Measurements from ENCODE around the gene DMXL1.

The DMXL1 gene

DNA sequence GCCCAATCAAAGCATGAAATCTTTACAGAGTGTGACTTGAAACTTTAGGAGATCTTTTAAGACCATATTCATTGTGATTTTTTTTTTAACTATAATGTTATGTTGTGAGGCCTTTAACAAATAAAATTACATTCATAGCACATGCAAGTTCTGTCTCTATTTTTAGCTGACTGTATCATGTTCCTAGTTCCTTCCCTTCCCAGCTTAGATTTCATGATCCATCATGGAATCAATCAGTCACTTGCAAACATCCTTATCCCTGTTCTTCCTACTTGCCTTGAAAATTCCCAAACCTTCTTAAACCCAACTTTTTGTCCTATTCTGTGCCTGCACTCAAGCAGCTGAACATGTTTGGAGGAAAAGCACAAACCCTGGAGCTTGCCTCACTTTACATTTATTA is 141.8 kb downstream of the DMXL1 start:
- no peak overlapping the region for H3K27ac ChIP-seq (ENCODE audit: low read depth, low read length, poor library complexity, severe bottlenecking)
- H3K9ac ChIP-seq (ENCODE audit: low read length), result no peak overlapping the region
- H3K4me2 ChIP-seq (ENCODE audit: low read length), result no peak overlapping the region
- H2AFZ ChIP-seq (ENCODE audit: low read length), result no peak overlapping the region
- H3K27me3 ChIP-seq (ENCODE audit: insufficient read depth, low read length), result no peaks in the 10 kb centered on the region
- H3K36me3 ChIP-seq (ENCODE audit: insufficient read depth, low read length), result peaks cover 5% of the 10 kb centered on the region; the same call in 1 of the 2 replicates
- H3F3A ChIP-seq (ENCODE audit: insufficient read depth, low read length), result no peaks in the 10 kb centered on the region
- no peak overlapping the region for H3K4me3 ChIP-seq (ENCODE audit: low read depth, low read length, poor library complexity, severe bottlenecking)
- H3K9me3 ChIP-seq (ENCODE audit: low read length), result no peaks in the 10 kb centered on the region
- H3K9me2 ChIP-seq (ENCODE audit: low read depth, low read length), result no peaks in the 10 kb centered on the region
- TF ChIP-seq, protein P1, sequence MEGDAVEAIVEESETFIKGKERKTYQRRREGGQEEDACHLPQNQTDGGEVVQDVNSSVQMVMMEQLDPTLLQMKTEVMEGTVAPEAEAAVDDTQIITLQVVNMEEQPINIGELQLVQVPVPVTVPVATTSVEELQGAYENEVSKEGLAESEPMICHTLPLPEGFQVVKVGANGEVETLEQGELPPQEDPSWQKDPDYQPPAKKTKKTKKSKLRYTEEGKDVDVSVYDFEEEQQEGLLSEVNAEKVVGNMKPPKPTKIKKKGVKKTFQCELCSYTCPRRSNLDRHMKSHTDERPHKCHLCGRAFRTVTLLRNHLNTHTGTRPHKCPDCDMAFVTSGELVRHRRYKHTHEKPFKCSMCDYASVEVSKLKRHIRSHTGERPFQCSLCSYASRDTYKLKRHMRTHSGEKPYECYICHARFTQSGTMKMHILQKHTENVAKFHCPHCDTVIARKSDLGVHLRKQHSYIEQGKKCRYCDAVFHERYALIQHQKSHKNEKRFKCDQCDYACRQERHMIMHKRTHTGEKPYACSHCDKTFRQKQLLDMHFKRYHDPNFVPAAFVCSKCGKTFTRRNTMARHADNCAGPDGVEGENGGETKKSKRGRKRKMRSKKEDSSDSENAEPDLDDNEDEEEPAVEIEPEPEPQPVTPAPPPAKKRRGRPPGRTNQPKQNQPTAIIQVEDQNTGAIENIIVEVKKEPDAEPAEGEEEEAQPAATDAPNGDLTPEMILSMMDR (IDR thresholded peaks at IDR 0.05; ENCODE audit: low read length), result no peak
- TF ChIP-seq EZH2 (IDR thresholded peaks at IDR 0.05; ENCODE audit: borderline replicate concordance, low read length), result no peak
- H4K20me1 ChIP-seq (ENCODE audit: insufficient read depth, low read length), result no peaks in the 10 kb centered on the region
- no peaks in the 10 kb centered on the region for H3K4me1 ChIP-seq (ENCODE audit: insufficient read depth, low read length, severe bottlenecking)
- H3K79me2 ChIP-seq (ENCODE audit: insufficient read depth, low read length), result no peaks in the 10 kb centered on the region

DNA sequence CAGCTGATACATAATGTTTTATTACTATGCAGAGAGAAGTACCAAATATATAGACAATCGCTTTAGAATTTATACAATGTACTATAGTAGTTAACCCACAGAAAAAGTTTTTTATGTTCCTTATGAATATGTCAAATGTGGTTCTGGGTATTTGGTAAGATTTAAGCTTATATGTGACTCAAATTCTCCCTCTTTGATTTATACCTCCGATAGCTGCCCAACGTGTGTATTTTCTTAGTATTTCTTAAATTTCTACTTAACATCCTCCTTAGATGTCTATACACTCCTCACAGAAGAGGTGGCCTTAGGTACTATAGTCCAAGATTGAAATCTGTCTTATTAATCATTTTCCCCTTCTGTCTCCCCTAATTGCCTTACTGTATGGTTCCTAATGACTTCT is 146.3 kb downstream of the DMXL1 start:
- H3K9ac ChIP-seq (ENCODE audit: low read length), result no peak overlapping the region
- no peak overlapping the region for H3K4me3 ChIP-seq (ENCODE audit: low read depth, low read length, poor library complexity, severe bottlenecking)
- peaks cover 16% of the 10 kb centered on the region; the same call in 1 of the 2 replicates for H3K36me3 ChIP-seq (ENCODE audit: insufficient read depth, low read length)
- no peaks in the 10 kb centered on the region for H3K27me3 ChIP-seq (ENCODE audit: insufficient read depth, low read length)
- no peak overlapping the region for H2AFZ ChIP-seq (ENCODE audit: low read length)
- no peak overlapping the region for H3K27ac ChIP-seq (ENCODE audit: low read depth, low read length, poor library complexity, severe bottlenecking)
- no peaks in the 10 kb centered on the region for H4K20me1 ChIP-seq (ENCODE audit: insufficient read depth, low read length)
- TF ChIP-seq, protein P1 (IDR thresholded peaks at IDR 0.05; ENCODE audit: low read length), result no peak
- TF ChIP-seq EZH2 (IDR thresholded peaks at IDR 0.05; ENCODE audit: borderline replicate concordance, low read length), result no peak
- H3K4me1 ChIP-seq (ENCODE audit: insufficient read depth, low read length, severe bottlenecking), result no peaks in the 10 kb centered on the region
- H3K79me2 ChIP-seq (ENCODE audit: insufficient read depth, low read length), result no peaks in the 10 kb centered on the region
- no peaks in the 10 kb centered on the region for H3K9me3 ChIP-seq (ENCODE audit: low read length)
- no peaks in the 10 kb centered on the region for H3F3A ChIP-seq (ENCODE audit: insufficient read depth, low read length)
- no peaks in the 10 kb centered on the region for H3K9me2 ChIP-seq (ENCODE audit: low read depth, low read length)
- no peak overlapping the region for H3K4me2 ChIP-seq (ENCODE audit: low read length)

DNA sequence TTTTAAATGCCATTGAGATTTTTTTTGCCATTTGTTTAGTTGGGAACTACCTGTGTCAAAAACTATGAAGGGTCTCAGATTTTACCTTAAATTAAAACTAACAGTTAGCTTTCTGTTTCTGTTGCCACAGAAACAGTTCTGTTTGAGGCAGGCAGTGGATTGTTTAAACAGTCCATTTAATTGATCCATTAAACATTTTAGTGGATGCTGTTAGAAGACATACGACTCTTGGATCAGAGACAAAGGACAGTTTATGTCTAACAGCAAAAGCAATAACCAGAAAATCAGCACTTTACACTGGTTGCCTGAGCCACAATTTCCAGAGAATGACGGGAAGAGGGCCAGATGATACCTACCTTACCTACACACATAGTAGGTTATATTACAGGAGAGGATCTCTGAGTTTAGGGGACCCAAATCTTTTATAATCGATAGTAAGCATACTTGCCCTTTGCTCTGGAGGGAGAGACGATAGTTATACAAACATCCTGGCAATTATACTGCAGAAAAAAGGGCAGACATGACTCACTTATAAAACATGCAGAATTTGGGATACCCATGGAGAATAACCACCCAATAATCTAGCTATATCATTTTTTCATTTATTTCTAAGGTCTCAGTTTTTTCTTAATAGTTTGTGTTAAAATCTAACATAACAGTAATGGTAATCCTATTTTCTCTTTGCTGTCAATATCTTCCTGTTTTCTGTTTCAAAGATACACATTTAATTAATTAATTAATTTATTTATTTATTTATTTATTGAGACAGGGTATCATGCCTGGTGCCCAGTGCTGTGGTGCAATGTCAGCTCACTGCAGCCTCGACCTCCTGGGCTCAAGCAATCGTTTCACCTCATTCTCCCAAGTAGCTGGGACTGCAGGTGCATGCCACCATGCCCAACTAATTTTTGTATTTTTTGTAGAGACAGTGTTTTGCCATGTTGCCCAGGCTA is 148.2 kb downstream of the DMXL1 start:
- H3K9ac ChIP-seq (ENCODE audit: low read length), result no peak overlapping the region
- peaks cover 20% of the 10 kb centered on the region; the same call in 1 of the 2 replicates for H3K36me3 ChIP-seq (ENCODE audit: insufficient read depth, low read length)
- no peak overlapping the region for H3K4me2 ChIP-seq (ENCODE audit: low read length)
- no peak overlapping the region for H2AFZ ChIP-seq (ENCODE audit: low read length)
- no peaks in the 10 kb centered on the region for H3K9me2 ChIP-seq (ENCODE audit: low read depth, low read length)
- TF ChIP-seq, protein P1 (IDR thresholded peaks at IDR 0.05; ENCODE audit: low read length), result no peak
- TF ChIP-seq EZH2 (IDR thresholded peaks at IDR 0.05; ENCODE audit: borderline replicate concordance, low read length), result no peak
- no peaks in the 10 kb centered on the region for H3K79me2 ChIP-seq (ENCODE audit: insufficient read depth, low read length)
- no peaks in the 10 kb centered on the region for H3K9me3 ChIP-seq (ENCODE audit: low read length)
- H3K27me3 ChIP-seq (ENCODE audit: insufficient read depth, low read length), result no peaks in the 10 kb centered on the region
- no peak overlapping the region for H3K4me3 ChIP-seq (ENCODE audit: low read depth, low read length, poor library complexity, severe bottlenecking)
- no peaks in the 10 kb centered on the region for H3K4me1 ChIP-seq (ENCODE audit: insufficient read depth, low read length, severe bottlenecking)
- no peaks in the 10 kb centered on the region for H4K20me1 ChIP-seq (ENCODE audit: insufficient read depth, low read length)
- no peaks in the 10 kb centered on the region for H3F3A ChIP-seq (ENCODE audit: insufficient read depth, low read length)
- H3K27ac ChIP-seq (ENCODE audit: low read depth, low read length, poor library complexity, severe bottlenecking), result no peak overlapping the region
